GM18498 (cell line): ENCODE data around the gene C3orf18.

Experiments used
- ATAC-seq: cut with Tn5 transposase; IDR thresholded peaks from one replicate; pipeline ENCODE4 v1.9.1; 2021; ENCODE audit warnings: mild to moderate bottlenecking, moderate library complexity; ENCODE audit not compliant: unreplicated experiment

C3orf18 gene

GRCh38 chr3:50604110-50604621 lies 36.6 kb upstream of the C3orf18 start:
- ATAC-seq, result no peak

GRCh38 chr3:50603261-50604109 lies 35.9 kb upstream of the C3orf18 start:
- no peak for ATAC-seq

- ATAC-seq, result no peak
These were observed 35.1 kb upstream of the C3orf18 start for GRCh38 chr3:50602595-50603191.

GRCh38 chr3:50600841-50601591 lies 33.5 kb upstream of the C3orf18 start:
- peak; percentile 75 for ATAC-seq

GRCh38 chr3:50600141-50600753 lies 32.7 kb upstream of the C3orf18 start:
- no peak for ATAC-seq

- no peak for ATAC-seq
These were observed 32.2 kb upstream of the C3orf18 start for GRCh38 chr3:50599716-50600118.

- ATAC-seq, result no peak
These were observed 31.7 kb upstream of the C3orf18 start for GRCh38 chr3:50599115-50599715.

GRCh38 chr3:50594253-50594785 lies 26.8 kb upstream of the C3orf18 start:
- no peak for ATAC-seq

- no peak for ATAC-seq
These were observed 25.0 kb upstream of the C3orf18 start for GRCh38 chr3:50592568-50592967.

GRCh38 chr3:50591196-50591741 lies 23.7 kb upstream of the C3orf18 start:
- ATAC-seq, result no peak

GRCh38 chr3:50588759-50589433 lies 21.3 kb upstream of the C3orf18 start:
- ATAC-seq, result no peak

- ATAC-seq, result peak; percentile 50
These were observed 20.5 kb upstream of the C3orf18 start for GRCh38 chr3:50587806-50588758.

GRCh38 chr3:50587373-50587772 lies 19.8 kb upstream of the C3orf18 start:
- no peak for ATAC-seq

GRCh38 chr3:50586763-50587070 lies 19.2 kb upstream of the C3orf18 start:
- no peak for ATAC-seq

GRCh38 chr3:50585919-50586762 lies 18.6 kb upstream of the C3orf18 start:
- no peak for ATAC-seq

GRCh38 chr3:50584391-50584790 lies 16.8 kb upstream of the C3orf18 start:
- ATAC-seq, result no peak

- ATAC-seq, result no peak
These were observed 16.4 kb upstream of the C3orf18 start for GRCh38 chr3:50583897-50584296.

GRCh38 chr3:50582083-50582482 lies 14.5 kb upstream of the C3orf18 start:
- ATAC-seq, result no peak
